Keratinocyte (primary cell): ENCODE data around the gene PTPRB.

Source experiments
- EZH2 ChIP-seq: IDR thresholded peaks from one replicate; pipeline ENCODE4 v1.6.1; 2012; ENCODE audit warnings: inconsistent platforms, mild to moderate bottlenecking, low read length, moderate library complexity
- TF ChIP-seq, protein P1 (sequence below), 3 experiments: IDR thresholded peaks in 1 of 3; conservative IDR thresholded peaks in 1 of 3; optimal IDR thresholded peaks in 1 of 3; 2 replicates in 2 of 3; 3 replicates in 1 of 3; pipeline versions ENCODE3 to v1.5.1; 2011; ENCODE audit warnings: low read length in 3 of 3, mild to moderate bottlenecking in 3 of 3, moderate library complexity in 2 of 3, control low read depth in 1 of 3, inconsistent platforms in 1 of 3; ENCODE audit not compliant: insufficient read depth in 2 of 3; ENCODE audit errors: extremely low read depth in 1 of 3

- TF ChIP-seq, protein P1, sequence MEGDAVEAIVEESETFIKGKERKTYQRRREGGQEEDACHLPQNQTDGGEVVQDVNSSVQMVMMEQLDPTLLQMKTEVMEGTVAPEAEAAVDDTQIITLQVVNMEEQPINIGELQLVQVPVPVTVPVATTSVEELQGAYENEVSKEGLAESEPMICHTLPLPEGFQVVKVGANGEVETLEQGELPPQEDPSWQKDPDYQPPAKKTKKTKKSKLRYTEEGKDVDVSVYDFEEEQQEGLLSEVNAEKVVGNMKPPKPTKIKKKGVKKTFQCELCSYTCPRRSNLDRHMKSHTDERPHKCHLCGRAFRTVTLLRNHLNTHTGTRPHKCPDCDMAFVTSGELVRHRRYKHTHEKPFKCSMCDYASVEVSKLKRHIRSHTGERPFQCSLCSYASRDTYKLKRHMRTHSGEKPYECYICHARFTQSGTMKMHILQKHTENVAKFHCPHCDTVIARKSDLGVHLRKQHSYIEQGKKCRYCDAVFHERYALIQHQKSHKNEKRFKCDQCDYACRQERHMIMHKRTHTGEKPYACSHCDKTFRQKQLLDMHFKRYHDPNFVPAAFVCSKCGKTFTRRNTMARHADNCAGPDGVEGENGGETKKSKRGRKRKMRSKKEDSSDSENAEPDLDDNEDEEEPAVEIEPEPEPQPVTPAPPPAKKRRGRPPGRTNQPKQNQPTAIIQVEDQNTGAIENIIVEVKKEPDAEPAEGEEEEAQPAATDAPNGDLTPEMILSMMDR (optimal IDR thresholded peaks at IDR 0.05 in 1 of 3, IDR thresholded peaks at IDR 0.05 in 1 of 3, conservative IDR thresholded peaks at IDR 0.05 in 1 of 3; ENCODE audit: extremely low read depth in 1 of 3, insufficient read depth in 2 of 3, low read length in 3 of 3): no peak
- no peak for TF ChIP-seq EZH2
Measured at GRCh38 chr12:70618371-70618770, 18.9 kb downstream of the PTPRB start.
